ENCODE data around the gene IL36RN.

GRCh38 chr2:113092864-113093612, 34.0 kb downstream of the IL36RN start:
- TF ChIP-seq, protein P1, sequence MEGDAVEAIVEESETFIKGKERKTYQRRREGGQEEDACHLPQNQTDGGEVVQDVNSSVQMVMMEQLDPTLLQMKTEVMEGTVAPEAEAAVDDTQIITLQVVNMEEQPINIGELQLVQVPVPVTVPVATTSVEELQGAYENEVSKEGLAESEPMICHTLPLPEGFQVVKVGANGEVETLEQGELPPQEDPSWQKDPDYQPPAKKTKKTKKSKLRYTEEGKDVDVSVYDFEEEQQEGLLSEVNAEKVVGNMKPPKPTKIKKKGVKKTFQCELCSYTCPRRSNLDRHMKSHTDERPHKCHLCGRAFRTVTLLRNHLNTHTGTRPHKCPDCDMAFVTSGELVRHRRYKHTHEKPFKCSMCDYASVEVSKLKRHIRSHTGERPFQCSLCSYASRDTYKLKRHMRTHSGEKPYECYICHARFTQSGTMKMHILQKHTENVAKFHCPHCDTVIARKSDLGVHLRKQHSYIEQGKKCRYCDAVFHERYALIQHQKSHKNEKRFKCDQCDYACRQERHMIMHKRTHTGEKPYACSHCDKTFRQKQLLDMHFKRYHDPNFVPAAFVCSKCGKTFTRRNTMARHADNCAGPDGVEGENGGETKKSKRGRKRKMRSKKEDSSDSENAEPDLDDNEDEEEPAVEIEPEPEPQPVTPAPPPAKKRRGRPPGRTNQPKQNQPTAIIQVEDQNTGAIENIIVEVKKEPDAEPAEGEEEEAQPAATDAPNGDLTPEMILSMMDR (IDR thresholded peaks at IDR 0.05; ENCODE audit: low read depth, low read length): no peak
- TF ChIP-seq EZH2phosphoT487 (IDR thresholded peaks at IDR 0.05; ENCODE audit: low read depth): no peak
